Endodermal cell (in vitro differentiated cells): ENCODE measurements around the gene REPIN1. TPM values are rescaled to one million over a fixed set of nuclear protein-coding genes. Genes with fewer than 3 reads are reported as not detected.

ENCODE experiments used
- DNase-seq: peaks from one replicate; pipeline ENCODE4 v3.0.0-alpha.2; 2017
- H3K27ac ChIP-seq: 2 replicates; pipeline ENCODE4 v1.5.1; 2013; ENCODE audit warnings: mild to moderate bottlenecking, low read depth, low read length, moderate library complexity
- H3K27me3 ChIP-seq: 2 replicates; pipeline ENCODE4 v1.6.1; 2013; ENCODE audit warnings: mild to moderate bottlenecking, low read length, moderate library complexity; ENCODE audit not compliant: insufficient read depth, control insufficient read depth, poor library complexity, severe bottlenecking
- H3K36me3 ChIP-seq: 2 replicates; pipeline ENCODE4 v1.7.0; 2013; ENCODE audit warnings: mild to moderate bottlenecking, low read length, moderate library complexity; ENCODE audit not compliant: control insufficient read depth, insufficient read depth
- H3K4me1 ChIP-seq: one replicate; pipeline ENCODE4 v1.7.0; 2013; ENCODE audit warnings: low read length; ENCODE audit not compliant: control insufficient read depth, insufficient read depth
- H3K4me3 ChIP-seq: 2 replicates; pipeline ENCODE4 v1.5.1; 2013; ENCODE audit warnings: mild to moderate bottlenecking, low read length, moderate library complexity
- H3K9ac ChIP-seq: 2 replicates; pipeline ENCODE4 v1.6.1; 2013; ENCODE audit warnings: mild to moderate bottlenecking, low read length, moderate library complexity; ENCODE audit not compliant: poor library complexity, severe bottlenecking; ENCODE audit errors: extremely low read depth
- H3K9me3 ChIP-seq: 2 replicates; pipeline ENCODE4 v1.6.1; 2013; ENCODE audit warnings: mild to moderate bottlenecking, low read length, moderate library complexity; ENCODE audit not compliant: control insufficient read depth
- H3K27ac Mint-ChIP-seq: 2 replicates; pipeline ENCODE4 v1.8.0; 2020; ENCODE audit warnings: mixed read lengths
- H3K27me3 Mint-ChIP-seq: 2 replicates; pipeline ENCODE4 v1.8.0; 2021; ENCODE audit warnings: mild to moderate bottlenecking, mixed read lengths; ENCODE audit not compliant: insufficient read depth
- H3K36me3 Mint-ChIP-seq: 2 replicates; pipeline ENCODE4 v1.8.0; 2020; ENCODE audit warnings: low read depth, mixed read lengths
- H3K4me1 Mint-ChIP-seq: 2 replicates; pipeline ENCODE4 v1.8.0; 2020; ENCODE audit warnings: mixed read lengths
- H3K4me3 Mint-ChIP-seq: 2 replicates; pipeline ENCODE4 v1.8.0; 2020; ENCODE audit warnings: mild to moderate bottlenecking, moderate library complexity, mixed read lengths
- H3K9me3 Mint-ChIP-seq: 2 replicates; pipeline ENCODE4 v1.8.0; 2020; ENCODE audit warnings: mild to moderate bottlenecking, mixed read lengths
- CTCF ChIP-seq: fragments of 200-600 bp; sonication (generic); conservative IDR thresholded peaks from 2 replicates; pipeline ENCODE4 v1.5.0; 2021; ENCODE audit warnings: antibody characterized with exemption, mild to moderate bottlenecking
- WGBS, 2 experiments: methylation state at CpG; one replicate each; pipeline versions ENCODE4 v1.1.5 to v1.1.7; 2013; ENCODE audit warnings: missing lambda C conversion rate in 2 of 2, mixed read lengths in 1 of 2; ENCODE audit not compliant: insufficient coverage in 1 of 2, insufficient read length in 1 of 2; 5-methylcytosine and 5-hydroxymethylcytosine counted together
- total RNA-seq, 2 donors: library from RNA; stranded (reverse); fragmentation: NEBNext Ultra II Directional in 1 of 2; extraction: Animal tissue kit (Norgen Biotek cat#: 25700) in 1 of 2; gene quantifications; 2 replicates in 1 of 2; 3 replicates in 1 of 2; pipeline ENCODE4 v1.2.1, GENCODE V29; 2021

The REPIN1 gene
- total RNA-seq, 2 donors from 2014 or later, result 85.4 to 94.4 TPM

GRCh38 chr7:150369748-150370501 lies 1.3 kb downstream of the REPIN1 start:
- peak; percentile 49 for DNase-seq
- peaks cover 38% of the 10 kb centered on the region for H3K4me1 Mint-ChIP-seq
- no peaks in the 10 kb centered on the region for H3K9me3 ChIP-seq

GRCh38 chr7:150370612-150371071 lies 2.0 kb downstream of the REPIN1 start:
- Histone ChIP-seq H3K9me3 (no peaks in the 10 kb centered on the region), H3K4me1 (peaks cover 26% of the 10 kb centered on the region), H3K27me3 (no peaks in the 10 kb centered on the region), H3K27ac (no peak overlapping the region), H3K4me3 (peak overlapping the region; percentile 88), H3K9ac (peak overlapping the region; percentile 96), H3K36me3 (peaks cover 37% of the 10 kb centered on the region)
- Mint-ChIP-seq H3K9me3 (no peaks in the 10 kb centered on the region), H3K4me1 (peaks cover 38% of the 10 kb centered on the region), H3K27me3 (no peaks in the 10 kb centered on the region), H3K4me3 (peak overlapping the region; percentile 97), H3K36me3 (peaks cover 36% of the 10 kb centered on the region), H3K27ac (peak overlapping the region; percentile 84)
- DNase-seq, result no peak
- 83 to 96% methylated on average over 2 to 3 of the region's 3 CpGs for whole genome bisulfite sequencing, 2 experiments
- TF ChIP-seq CTCF, result no peak

More at GRCh38 chr7:150369748-150370501, 1.3 kb downstream of the REPIN1 start:
- Histone ChIP-seq H3K4me1 (peaks cover 26% of the 10 kb centered on the region), H3K27me3 (no peaks in the 10 kb centered on the region), H3K36me3 (peaks cover 37% of the 10 kb centered on the region), H3K4me3 (peak overlapping the region; percentile 88), H3K27ac (peak overlapping the region; percentile 96), H3K9ac (peak overlapping the region; percentile 96)
- Mint-ChIP-seq H3K27ac (peak overlapping the region; percentile 100), H3K4me3 (peak overlapping the region; percentile 97), H3K36me3 (peaks cover 33% of the 10 kb centered on the region), H3K9me3 (no peaks in the 10 kb centered on the region), H3K27me3 (no peaks in the 10 kb centered on the region)
- 43 to 62% methylated on average over 9 to 23 of the region's 23 CpGs for WGBS, 2 experiments
- TF ChIP-seq CTCF, result no peak

- TF ChIP-seq CTCF, result no peak
- Mint-ChIP-seq H3K27me3 (no peaks in the 10 kb centered on the region), H3K9me3 (no peaks in the 10 kb centered on the region), H3K4me1 (peaks cover 44% of the 10 kb centered on the region), H3K36me3 (peaks cover 36% of the 10 kb centered on the region), H3K27ac (peak overlapping the region; percentile 84), H3K4me3 (no peak overlapping the region)
- Histone ChIP-seq H3K36me3 (peaks cover 37% of the 10 kb centered on the region), H3K4me1 (peaks cover 26% of the 10 kb centered on the region), H3K9ac (no peak overlapping the region), H3K4me3 (no peak overlapping the region), H3K27ac (no peak overlapping the region), H3K27me3 (no peaks in the 10 kb centered on the region), H3K9me3 (no peaks in the 10 kb centered on the region)
- 95 to 97% methylated on average over 21 to 48 of the region's 48 CpGs for WGBS, 2 experiments
- DNase-seq, result no peak
These were observed 2.7 kb downstream of the REPIN1 start for GRCh38 chr7:150371131-150371995.
